ENCODE results near the gene LRRC8B.

DNA sequence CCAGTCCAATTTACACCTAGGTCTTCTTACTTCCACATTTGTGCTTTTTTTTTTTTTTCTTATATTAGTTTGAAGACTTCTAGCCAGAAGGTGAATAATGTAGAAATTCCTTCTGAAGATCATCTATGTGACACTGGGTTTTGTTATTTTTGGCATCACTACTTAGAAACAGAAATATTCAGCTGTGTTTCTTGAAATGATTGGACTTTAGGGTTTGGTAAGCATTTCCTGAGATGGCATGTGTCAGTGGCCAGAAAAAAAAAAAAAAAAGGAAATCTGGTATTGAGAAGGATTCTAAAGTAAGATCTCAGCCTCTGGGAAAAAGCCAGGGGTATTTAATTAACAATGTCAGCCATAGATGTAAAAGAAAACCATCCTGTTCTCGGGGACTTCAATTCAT lies 64.9 kb downstream of the LRRC8B start:
- TF ChIP-seq, protein P1, sequence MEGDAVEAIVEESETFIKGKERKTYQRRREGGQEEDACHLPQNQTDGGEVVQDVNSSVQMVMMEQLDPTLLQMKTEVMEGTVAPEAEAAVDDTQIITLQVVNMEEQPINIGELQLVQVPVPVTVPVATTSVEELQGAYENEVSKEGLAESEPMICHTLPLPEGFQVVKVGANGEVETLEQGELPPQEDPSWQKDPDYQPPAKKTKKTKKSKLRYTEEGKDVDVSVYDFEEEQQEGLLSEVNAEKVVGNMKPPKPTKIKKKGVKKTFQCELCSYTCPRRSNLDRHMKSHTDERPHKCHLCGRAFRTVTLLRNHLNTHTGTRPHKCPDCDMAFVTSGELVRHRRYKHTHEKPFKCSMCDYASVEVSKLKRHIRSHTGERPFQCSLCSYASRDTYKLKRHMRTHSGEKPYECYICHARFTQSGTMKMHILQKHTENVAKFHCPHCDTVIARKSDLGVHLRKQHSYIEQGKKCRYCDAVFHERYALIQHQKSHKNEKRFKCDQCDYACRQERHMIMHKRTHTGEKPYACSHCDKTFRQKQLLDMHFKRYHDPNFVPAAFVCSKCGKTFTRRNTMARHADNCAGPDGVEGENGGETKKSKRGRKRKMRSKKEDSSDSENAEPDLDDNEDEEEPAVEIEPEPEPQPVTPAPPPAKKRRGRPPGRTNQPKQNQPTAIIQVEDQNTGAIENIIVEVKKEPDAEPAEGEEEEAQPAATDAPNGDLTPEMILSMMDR (IDR thresholded peaks at IDR 0.05) = no peak
- TF ChIP-seq POLR2AphosphoS5 (IDR thresholded peaks at IDR 0.05) = no peak

All from breast epithelium (tissue), 3 donors.